Hepatocyte (in vitro differentiated cells): ENCODE results near the gene ACSL3. TPM values are rescaled to one million over a fixed set of nuclear protein-coding genes. Genes with fewer than 3 reads are reported as not detected.
"Not testable (repeated sequence)": the region's sequence is repeated elsewhere in the genome, so short reads cannot be mapped to it uniquely, and the experiment has no call there.

ENCODE experiments used
- DNase-seq: peaks from one replicate; pipeline ENCODE4 v3.0.0-alpha.2; 2016; ENCODE audit warnings: low spot score
- H2AFZ ChIP-seq: fragments of 200-600 bp; sonication (generic); 2 replicates; pipeline ENCODE4 v1.6.0; 2016; ENCODE audit warnings: antibody characterized with exemption, mild to moderate bottlenecking
- H3K27ac ChIP-seq: fragments of 200-600 bp; sonication (generic); 2 replicates; pipeline ENCODE4 v1.5.1; 2016; ENCODE audit warnings: mild to moderate bottlenecking
- H3K27me3 ChIP-seq: fragments of 200-600 bp; sonication (generic); 2 replicates; pipeline ENCODE4 v1.6.1; 2016
- H3K36me3 ChIP-seq: fragments of 200-600 bp; sonication (generic); replicated peaks from 2 replicates; pipeline ENCODE4 v1.5.1; 2016; ENCODE audit warnings: low read depth; ENCODE audit not compliant: insufficient read depth
- H3K4me1 ChIP-seq: fragments of 200-600 bp; sonication (generic); 2 replicates; pipeline ENCODE4 v1.5.1; 2016; ENCODE audit warnings: mild to moderate bottlenecking, moderate library complexity; ENCODE audit not compliant: insufficient read depth
- H3K4me2 ChIP-seq: fragments of 200-600 bp; sonication (generic); 2 replicates; pipeline ENCODE4 v1.6.0; 2016
- H3K4me3 ChIP-seq: fragments of 200-600 bp; sonication (generic); 2 replicates; pipeline ENCODE4 v1.5.1; 2016; ENCODE audit warnings: mild to moderate bottlenecking
- H3K79me2 ChIP-seq: fragments of 200-600 bp; sonication (generic); 2 replicates; pipeline ENCODE4 v1.6.0; 2017; ENCODE audit warnings: mild to moderate bottlenecking
- H3K9me2 ChIP-seq: fragments of 200-600 bp; sonication (generic); replicated peaks from 2 replicates; pipeline ENCODE4 v1.6.0; 2017; ENCODE audit warnings: mild to moderate bottlenecking; ENCODE audit not compliant: insufficient read depth
- H3K9me3 ChIP-seq: fragments of 200-600 bp; sonication (generic); 2 replicates; pipeline ENCODE4 v1.5.1; 2016; ENCODE audit warnings: low read depth, mild to moderate bottlenecking
- H4K20me1 ChIP-seq: fragments of 200-600 bp; sonication (generic); 2 replicates; pipeline ENCODE4 v1.6.0; 2016; ENCODE audit warnings: mild to moderate bottlenecking; ENCODE audit not compliant: insufficient read depth, poor library complexity, severe bottlenecking
- EZH2 ChIP-seq: fragments of 200-600 bp; sonication (generic); IDR thresholded peaks from 2 replicates; pipeline ENCODE4 v1.6.1; 2016; ENCODE audit warnings: antibody characterized with exemption, mild to moderate bottlenecking, borderline replicate concordance
- EZH2phosphoT487 ChIP-seq: fragments of 200-600 bp; sonication (generic); IDR thresholded peaks from one replicate; pipeline ENCODE4 v1.6.1; 2018; ENCODE audit warnings: antibody characterized with exemption, mild to moderate bottlenecking, low read depth, moderate library complexity; ENCODE audit not compliant: unreplicated experiment, severe bottlenecking
- WGBS: methylation state at CpG from one replicate; pipeline ENCODE4 v1.1.6; 2016; ENCODE audit warnings: low lambda C conversion rate; ENCODE audit errors: missing lambda C conversion rate; 5-methylcytosine and 5-hydroxymethylcytosine counted together
- polyA plus RNA-seq: library from polyadenylated mRNA; unstranded; fragments of >200 nt; fragmentation: Nextera tagmentation; extraction: Ambion mirVana; gene quantifications from 2 replicates; pipeline ENCODE4 v1.2.1, GENCODE V29; 2016
- total RNA-seq: library from RNA; depleted of rRNA; stranded (reverse); fragments of >200 nt; gene quantifications from 2 replicates; pipeline ENCODE4 v1.2.3, GENCODE V29; 2014
- TF ChIP-seq, protein P1 (sequence below): fragments of 200-600 bp; sonication (generic); IDR thresholded peaks from 2 replicates; pipeline ENCODE4 v1.5.1; 2016; ENCODE audit warnings: antibody characterized with exemption, mild to moderate bottlenecking; ENCODE audit not compliant: poor library complexity

The ACSL3 gene
- total and polyA plus RNA-seq, 2 experiments from 2014 or later = 82.1 to 133 TPM

DNA sequence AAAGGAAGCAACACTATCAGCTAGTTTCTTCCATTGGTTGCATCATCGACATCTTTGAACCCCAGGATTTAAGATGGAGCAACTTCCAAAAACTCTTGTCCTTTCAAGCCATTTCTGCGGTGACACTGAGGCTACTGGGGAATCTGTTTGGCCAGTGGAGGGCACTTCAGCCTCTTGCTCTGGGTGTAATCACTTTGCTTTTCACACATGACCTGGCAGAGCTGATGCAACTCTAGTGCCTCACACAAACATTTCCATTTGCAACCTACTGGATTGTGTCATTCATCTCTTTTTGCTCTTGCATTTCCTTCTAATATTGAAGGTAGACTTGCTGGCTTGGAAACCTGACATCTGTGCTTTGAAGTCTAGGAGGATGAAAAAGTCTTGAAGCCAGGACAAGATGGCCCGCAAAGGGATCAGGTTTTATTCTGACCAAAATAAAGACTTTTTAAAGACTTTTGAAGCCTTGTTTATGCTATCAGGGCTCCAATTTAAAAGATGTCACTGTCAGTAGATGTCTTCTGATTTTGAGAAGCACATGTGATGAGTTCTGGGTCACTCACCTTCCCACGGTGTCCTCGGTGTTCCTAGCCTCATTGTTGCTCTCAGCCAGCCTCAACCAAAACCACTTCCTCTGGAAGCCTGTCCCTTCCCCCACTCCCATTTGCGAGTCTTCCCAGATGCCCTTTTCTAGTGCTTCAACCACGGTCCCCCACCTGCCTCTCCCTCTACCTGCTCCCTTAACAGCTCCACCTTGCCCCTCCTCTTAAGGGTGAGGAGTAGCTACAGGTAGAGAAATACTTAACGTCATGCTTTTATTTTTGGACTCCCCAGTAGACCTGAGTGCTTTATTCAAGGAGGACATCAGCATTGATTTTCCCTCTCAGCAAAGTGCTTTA lies 121.4 kb downstream of the ACSL3 start:
- 86% methylated on average over 8 of the region's 8 CpGs for WGBS
- Histone ChIP-seq H3K9me3 (no peaks in the 10 kb centered on the region), H3K79me2 (no peaks in the 10 kb centered on the region), H3K9me2 (no peaks in the 10 kb centered on the region), H3K4me1 (no peaks in the 10 kb centered on the region), H3K36me3 (no peaks in the 10 kb centered on the region), H4K20me1 (no peaks in the 10 kb centered on the region), H3K4me2 (no peak overlapping the region), H3K4me3 (no peak overlapping the region), H3K27me3 (no peaks in the 10 kb centered on the region), H2AFZ (no peak overlapping the region), H3K27ac (peak overlapping the region; percentile 52)
- peak; percentile 81 for DNase-seq
- TF ChIP-seq, protein P1, sequence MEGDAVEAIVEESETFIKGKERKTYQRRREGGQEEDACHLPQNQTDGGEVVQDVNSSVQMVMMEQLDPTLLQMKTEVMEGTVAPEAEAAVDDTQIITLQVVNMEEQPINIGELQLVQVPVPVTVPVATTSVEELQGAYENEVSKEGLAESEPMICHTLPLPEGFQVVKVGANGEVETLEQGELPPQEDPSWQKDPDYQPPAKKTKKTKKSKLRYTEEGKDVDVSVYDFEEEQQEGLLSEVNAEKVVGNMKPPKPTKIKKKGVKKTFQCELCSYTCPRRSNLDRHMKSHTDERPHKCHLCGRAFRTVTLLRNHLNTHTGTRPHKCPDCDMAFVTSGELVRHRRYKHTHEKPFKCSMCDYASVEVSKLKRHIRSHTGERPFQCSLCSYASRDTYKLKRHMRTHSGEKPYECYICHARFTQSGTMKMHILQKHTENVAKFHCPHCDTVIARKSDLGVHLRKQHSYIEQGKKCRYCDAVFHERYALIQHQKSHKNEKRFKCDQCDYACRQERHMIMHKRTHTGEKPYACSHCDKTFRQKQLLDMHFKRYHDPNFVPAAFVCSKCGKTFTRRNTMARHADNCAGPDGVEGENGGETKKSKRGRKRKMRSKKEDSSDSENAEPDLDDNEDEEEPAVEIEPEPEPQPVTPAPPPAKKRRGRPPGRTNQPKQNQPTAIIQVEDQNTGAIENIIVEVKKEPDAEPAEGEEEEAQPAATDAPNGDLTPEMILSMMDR = peak; percentile 63
- TF ChIP-seq EZH2 = no peak
- TF ChIP-seq EZH2phosphoT487 = no peak

DNA sequence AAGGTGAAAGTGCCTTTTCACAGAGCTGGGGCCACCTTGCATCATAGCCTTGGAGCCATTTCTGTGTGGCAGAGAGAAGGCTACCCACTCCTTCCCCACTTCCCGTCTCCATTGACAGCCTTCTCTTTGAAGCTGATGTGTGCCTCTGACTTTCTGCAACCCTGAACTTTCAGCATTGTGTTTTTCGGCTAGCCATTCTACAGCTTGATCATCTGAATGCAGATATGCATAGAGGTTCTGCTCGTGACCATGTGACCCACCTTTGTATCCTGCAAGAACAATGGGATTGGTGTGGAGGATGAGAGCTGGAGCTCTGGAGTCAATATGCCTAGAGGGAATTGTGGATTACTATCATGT lies 122.1 kb downstream of the ACSL3 start:
- WGBS = 94% methylated on average over 3 of the region's 3 CpGs
- no peak overlapping the region for H3K27ac ChIP-seq
- DNase-seq = no peak

DNA sequence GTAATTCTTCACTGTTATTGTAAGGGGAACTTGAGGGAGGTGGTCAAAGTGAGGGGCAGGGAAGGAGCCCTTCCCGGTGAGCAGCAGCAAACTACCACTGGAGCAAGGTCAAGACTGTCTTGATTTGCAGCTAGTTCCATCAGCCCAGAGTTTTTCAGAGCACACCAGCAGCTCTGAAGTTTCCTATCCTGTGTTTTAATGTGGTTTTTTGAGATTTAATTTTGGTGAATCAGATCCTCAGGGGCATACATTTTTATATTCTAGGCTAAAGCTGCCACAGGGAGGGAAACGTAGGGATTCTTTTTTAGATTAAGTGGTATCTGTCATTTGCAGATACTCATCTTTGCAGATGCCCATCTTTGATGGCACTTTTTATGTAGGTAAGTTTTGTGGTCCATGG lies 124.1 kb downstream of the ACSL3 start:
- no peaks in the 10 kb centered on the region for H3K79me2 ChIP-seq
- H3K4me2 ChIP-seq = no peak overlapping the region
- H3K4me1 ChIP-seq = no peaks in the 10 kb centered on the region
- no peak overlapping the region for H2AFZ ChIP-seq
- no peak overlapping the region for H3K27ac ChIP-seq
- DNase-seq = no peak
- 98% methylated on average over 2 of the region's 2 CpGs for WGBS
- no peak for TF ChIP-seq EZH2phosphoT487
- TF ChIP-seq, protein P1 = no peak
- TF ChIP-seq EZH2 = no peak
- no peaks in the 10 kb centered on the region for H3K27me3 ChIP-seq
- no peaks in the 10 kb centered on the region for H3K9me3 ChIP-seq
- H4K20me1 ChIP-seq = no peaks in the 10 kb centered on the region
- no peak overlapping the region for H3K4me3 ChIP-seq
- no peaks in the 10 kb centered on the region for H3K36me3 ChIP-seq
- H3K9me2 ChIP-seq = no peaks in the 10 kb centered on the region

More for the DNA sequence above, 122.1 kb downstream of the ACSL3 start:
- H2AFZ ChIP-seq = no peak overlapping the region
- H3K9me2 ChIP-seq = no peaks in the 10 kb centered on the region
- H3K4me1 ChIP-seq = no peaks in the 10 kb centered on the region
- no peaks in the 10 kb centered on the region for H3K9me3 ChIP-seq
- TF ChIP-seq EZH2 (no peak), EZH2phosphoT487 (no peak)
- H4K20me1 ChIP-seq = no peaks in the 10 kb centered on the region
- H3K4me2 ChIP-seq = no peak overlapping the region
- no peaks in the 10 kb centered on the region for H3K79me2 ChIP-seq
- H3K27me3 ChIP-seq = no peaks in the 10 kb centered on the region
- no peaks in the 10 kb centered on the region for H3K36me3 ChIP-seq
- H3K4me3 ChIP-seq = no peak overlapping the region

DNA sequence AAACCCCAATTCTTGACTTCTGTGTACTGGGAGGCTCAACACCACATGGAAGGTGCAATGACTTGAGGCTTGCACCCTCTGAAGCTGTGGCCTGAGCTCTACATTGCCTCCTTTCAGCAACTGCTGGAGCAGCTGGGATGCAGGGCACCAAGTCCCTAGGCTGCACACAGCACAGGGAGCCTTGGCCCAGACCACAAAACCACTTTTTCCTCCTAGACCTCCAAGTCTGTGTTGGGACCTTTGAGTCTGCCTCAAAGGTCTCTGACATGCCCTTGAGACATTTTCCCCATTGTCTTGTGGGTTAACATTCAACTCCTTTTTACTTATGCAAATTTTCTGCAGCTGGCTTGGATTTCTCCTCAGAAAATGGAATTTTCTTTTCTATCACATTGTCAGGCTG lies 128.6 kb downstream of the ACSL3 start:
- TF ChIP-seq EZH2phosphoT487 (no peak), EZH2 (no peak)
- TF ChIP-seq, protein P1 = no peak
- Histone ChIP-seq H3K9me3 (no peaks in the 10 kb centered on the region), H4K20me1 (no peaks in the 10 kb centered on the region)

DNA sequence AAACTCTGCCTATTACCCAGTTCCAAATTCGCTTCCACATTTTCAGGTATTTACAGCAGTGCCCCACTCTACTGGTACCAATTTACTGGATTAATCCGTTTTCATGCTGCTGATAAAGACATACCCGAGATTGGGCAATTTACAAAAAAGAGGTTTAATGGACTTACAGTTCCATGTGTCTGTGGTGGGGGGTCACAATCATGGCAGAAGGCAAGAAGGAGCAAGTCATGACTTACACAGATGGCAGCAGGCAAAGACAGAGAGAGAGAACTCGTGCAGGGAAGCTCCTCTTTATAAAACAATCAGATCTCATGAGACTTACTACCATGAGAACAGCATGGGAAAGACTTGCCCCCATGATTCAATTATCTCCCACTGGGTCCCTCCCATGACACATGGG lies 129.4 kb downstream of the ACSL3 start:
- H3K27me3 ChIP-seq, H2AFZ ChIP-seq, DNase-seq, H3K9me2 ChIP-seq, H3K79me2 ChIP-seq, H3K27ac ChIP-seq, H3K36me3 ChIP-seq, H3K9me3 ChIP-seq, H3K4me2 ChIP-seq, H4K20me1 ChIP-seq, H3K4me3 ChIP-seq: not testable (repeated sequence)
- H3K4me1 ChIP-seq = peaks cover 13% of the 10 kb centered on the region
- whole genome bisulfite sequencing = 86% methylated on average over 4 of the region's 4 CpGs

More for the DNA sequence above, 128.6 kb downstream of the ACSL3 start:
- Histone ChIP-seq H2AFZ (no peak overlapping the region), H3K9me2 (no peaks in the 10 kb centered on the region), H3K27me3 (no peaks in the 10 kb centered on the region), H3K36me3 (no peaks in the 10 kb centered on the region), H3K4me3 (no peak overlapping the region), H3K27ac (no peak overlapping the region), H3K4me2 (no peak overlapping the region), H3K79me2 (no peaks in the 10 kb centered on the region), H3K4me1 (peaks cover 6% of the 10 kb centered on the region)
- DNase-seq = no peak
